PFSK-1 (cell line): ENCODE data around the gene CFAP77.

Source experiments
- FOXP2 ChIP-seq: optimal IDR thresholded peaks from 2 replicates; pipeline ENCODE3; 2011; ENCODE audit warnings: borderline replicate concordance, control low read depth, inconsistent platforms; ENCODE audit not compliant: insufficient read depth; ENCODE audit errors: extremely low read length, extremely low read depth
- POLR2AphosphoS5 ChIP-seq: IDR thresholded peaks from 2 replicates; pipeline ENCODE4 v1.6.1; 2012; ENCODE audit warnings: low read depth, mild to moderate bottlenecking, control low read depth, low read length, moderate library complexity
- REST ChIP-seq, 2 experiments: IDR thresholded peaks; 2 replicates each; pipeline versions ENCODE4 v1.6.1 to v1.8.0; 2011 to 2012; ENCODE audit warnings: low read depth in 2 of 2, low read length in 2 of 2, control low read depth in 1 of 2, inconsistent platforms in 1 of 2, mild to moderate bottlenecking in 1 of 2, moderate library complexity in 1 of 2; ENCODE audit not compliant: insufficient read depth in 1 of 2
- SIN3A ChIP-seq: IDR thresholded peaks from 2 replicates; pipeline ENCODE4 v1.6.1; 2012; ENCODE audit warnings: mild to moderate bottlenecking, low read length, moderate library complexity, borderline replicate concordance; ENCODE audit not compliant: insufficient read depth
- TAF1 ChIP-seq: IDR thresholded peaks from 2 replicates; pipeline ENCODE4 v1.6.1; 2012; ENCODE audit warnings: low read length, control low read depth, borderline replicate concordance; ENCODE audit not compliant: insufficient read depth

- TF ChIP-seq POLR2AphosphoS5 (no peak), SIN3A (no peak), REST (IDR thresholded peaks at IDR 0.05; ENCODE audit: insufficient read depth in 1 of 2, low read depth in 2 of 2, low read length in 2 of 2) (no peak), TAF1 (no peak), FOXP2 (no peak)
Measured at GRCh38 chr9:132514011-132514744, 104.2 kb downstream of the CFAP77 start.
